Liver (tissue), 9 donors: ENCODE results near the gene LLGL2. TPM values are rescaled to one million over a fixed set of nuclear protein-coding genes. Genes with fewer than 3 reads are reported as not detected.

Experiments used
- DNase-seq: peaks from one replicate; pipeline ENCODE4 v3.0.0-alpha.2; 2017; ENCODE audit warnings: low spot score
- H3K27ac ChIP-seq, 2 donors: one replicate each; pipeline ENCODE4 v1.7.0; 2013; ENCODE audit warnings: inconsistent platforms in 2 of 2, low read length in 2 of 2, control low read depth in 1 of 2, low read depth in 1 of 2, mild to moderate bottlenecking in 1 of 2
- H3K27me3 ChIP-seq, 4 donors: one replicate each; pipeline versions ENCODE4 v1.6.1 to v1.7.0; 2013; ENCODE audit warnings: low read length in 3 of 4, inconsistent platforms in 1 of 4, mild to moderate bottlenecking in 1 of 4, moderate library complexity in 1 of 4; ENCODE audit not compliant: control insufficient read depth in 4 of 4, insufficient read depth in 4 of 4
- H3K36me3 ChIP-seq, 4 donors: one replicate each; pipeline versions ENCODE4 v1.6.1 to v1.7.0; 2013; ENCODE audit warnings: low read length in 3 of 4, mild to moderate bottlenecking in 3 of 4, low read depth in 1 of 4, moderate library complexity in 1 of 4; ENCODE audit not compliant: control insufficient read depth in 4 of 4, insufficient read depth in 3 of 4
- H3K4me1 ChIP-seq, 4 donors: one replicate each; pipeline versions ENCODE4 v1.6.1 to v1.7.0; 2013; ENCODE audit warnings: low read length in 3 of 4, mild to moderate bottlenecking in 3 of 4, moderate library complexity in 1 of 4; ENCODE audit not compliant: control insufficient read depth in 4 of 4, insufficient read depth in 4 of 4
- H3K4me3 ChIP-seq, 3 donors: one replicate each; pipeline versions ENCODE4 v1.6.1 to v1.7.0; 2013; ENCODE audit warnings: low read length in 3 of 3, control low read depth in 1 of 3, low read depth in 1 of 3, mild to moderate bottlenecking in 1 of 3
- H3K9ac ChIP-seq, 2 donors: one replicate each; pipeline ENCODE4 v1.7.0; 2013; ENCODE audit warnings: low read length in 2 of 2, mild to moderate bottlenecking in 2 of 2, moderate library complexity in 2 of 2, control low read depth in 1 of 2, low read depth in 1 of 2
- H3K9me3 ChIP-seq, 4 donors: one replicate each; pipeline versions ENCODE4 v1.6.1 to v1.7.0; 2013; ENCODE audit warnings: low read length in 3 of 4; ENCODE audit not compliant: control insufficient read depth in 4 of 4
- EGR1 ChIP-seq, 2 donors: IDR thresholded peaks; 2 replicates each; pipeline ENCODE4 v1.6.1; 2016 to 2018; ENCODE audit warnings: antibody characterized with exemption in 2 of 2, low read depth in 2 of 2
- FOXA1 ChIP-seq: IDR thresholded peaks from 2 replicates; pipeline ENCODE4 v1.6.1; 2016; ENCODE audit warnings: antibody characterized with exemption
- FOXA2 ChIP-seq: IDR thresholded peaks from 2 replicates; pipeline ENCODE4 v1.6.1; 2016; ENCODE audit warnings: antibody characterized with exemption
- GABPA ChIP-seq, 2 donors: IDR thresholded peaks in 1 of 2; conservative IDR thresholded peaks in 1 of 2; 2 replicates each; pipeline ENCODE4 v1.6.1; 2016; ENCODE audit warnings: antibody characterized with exemption in 2 of 2, mild to moderate bottlenecking in 1 of 2, moderate library complexity in 1 of 2
- HNF4A ChIP-seq, 2 donors: conservative IDR thresholded peaks; 2 replicates each; pipeline ENCODE4 v1.6.1; 2016; ENCODE audit warnings: antibody characterized with exemption in 2 of 2, mild to moderate bottlenecking in 2 of 2
- NR2F2 ChIP-seq: IDR thresholded peaks from 2 replicates; pipeline ENCODE4 v1.6.1; 2016; ENCODE audit warnings: antibody characterized with exemption
- RAD21 ChIP-seq, 2 donors: IDR thresholded peaks; 2 replicates each; pipeline ENCODE4 v1.6.1; 2016; ENCODE audit warnings: antibody characterized with exemption in 2 of 2, mild to moderate bottlenecking in 2 of 2
- RXRA ChIP-seq, 2 donors: IDR thresholded peaks; 2 replicates each; pipeline ENCODE4 v1.6.1; 2017 to 2018; ENCODE audit warnings: antibody characterized with exemption in 2 of 2, mild to moderate bottlenecking in 1 of 2
- SP1 ChIP-seq: IDR thresholded peaks from 2 replicates; pipeline ENCODE4 v1.6.1; 2018; ENCODE audit warnings: antibody characterized with exemption, mild to moderate bottlenecking
- TAF1 ChIP-seq: conservative IDR thresholded peaks from 2 replicates; pipeline ENCODE4 v1.6.1; 2016; ENCODE audit warnings: antibody characterized with exemption, mild to moderate bottlenecking
- YY1 ChIP-seq: IDR thresholded peaks from 2 replicates; pipeline ENCODE4 v1.6.1; 2016; ENCODE audit warnings: antibody characterized with exemption, mild to moderate bottlenecking
- WGBS: extraction: QIAGEN DNeasy Blood & Tissue Kit; methylation state at CpG from one replicate; pipeline ENCODE4 v1.1.7; 2013; 5-methylcytosine and 5-hydroxymethylcytosine counted together
- polyA plus RNA-seq, 2 donors: library from polyadenylated mRNA; stranded (reverse) in 1 of 2; unstranded in 1 of 2; fragments of 200-250 nt in 1 of 2; fragments of >200 nt in 1 of 2; fragmentation: Nextera tagmentation in 1 of 2; extraction: Ambion mirVana in 1 of 2; gene quantifications; one replicate each; pipeline versions ENCODE4 v1.2.1 to v1.2.3, GENCODE V29; 2013 to 2015
- total RNA-seq, 2 donors: library from RNA; depleted of rRNA; stranded (reverse); fragments of >200 nt; gene quantifications; one replicate each; pipeline ENCODE4 v1.2.3, GENCODE V29; 2014
- TF ChIP-seq, protein P1 (sequence below): IDR thresholded peaks from 2 replicates; pipeline ENCODE4 v1.6.1; 2016; ENCODE audit warnings: antibody characterized with exemption
- TF ChIP-seq, protein P2 (sequence below): IDR thresholded peaks from 2 replicates; pipeline ENCODE4 v1.6.1; 2016; ENCODE audit warnings: antibody characterized with exemption, mild to moderate bottlenecking
- TF ChIP-seq, protein P3 (sequence below): IDR thresholded peaks from 2 replicates; pipeline ENCODE4 v1.6.1; 2016; ENCODE audit warnings: antibody characterized with exemption
- donor health status: healthy.
- donor health status: healthy.
- donor health status: healthy.
- donor health status: healthy.
- donor health status: healthy.

LLGL2 gene
- total and polyA plus RNA-seq, 4 donors, result 23.2 to 69.6 (median 38.5) TPM

DNA sequence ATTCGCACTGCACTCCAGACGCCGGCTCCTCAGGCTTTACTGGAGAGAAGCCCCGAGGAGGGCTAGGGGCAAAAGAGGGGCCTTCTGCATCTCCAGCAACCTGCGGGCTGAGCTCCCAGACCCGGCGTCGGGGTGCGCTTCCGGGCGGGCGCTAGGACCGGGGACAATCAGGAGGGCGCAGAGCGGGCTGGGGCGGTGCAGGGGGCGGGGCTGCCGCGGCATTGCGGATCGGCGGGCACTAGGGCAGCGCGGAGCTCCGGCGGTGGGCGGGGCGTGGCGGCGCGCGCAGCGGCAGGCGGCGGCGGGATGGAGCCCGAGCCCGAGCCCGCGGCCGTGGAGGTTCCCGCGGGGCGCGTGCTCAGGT lies 9.3 kb upstream of the LLGL2 start, which contains the start of gene TSEN54:
Gene TSEN54, plus strand, starts transcription at position 274 of the 364 bp plus-strand sequence. Its CDS starts 33 bp downstream, at position 307.
- peak; percentile 96 for DNase-seq
- 1% methylated on average over 45 of the region's 45 CpGs for WGBS
- TF ChIP-seq, protein P1, sequence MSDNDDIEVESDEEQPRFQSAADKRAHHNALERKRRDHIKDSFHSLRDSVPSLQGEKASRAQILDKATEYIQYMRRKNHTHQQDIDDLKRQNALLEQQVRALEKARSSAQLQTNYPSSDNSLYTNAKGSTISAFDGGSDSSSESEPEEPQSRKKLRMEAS, result peak; percentile 40
- TF ChIP-seq SP1 (peak; percentile 14), FOXA1 (no peak)
- Histone ChIP-seq H3K27ac (peak within 1 kb of the TSS; percentile 63 to 88), H3K9ac (peak within 1 kb of the TSS in 1 of 2 donors; percentile 61), H3K4me3 (peak within 1 kb of the TSS; percentile 81 to 89 (median 84)), H3K27me3 (no peaks in the 10 kb centered on the region), H3K9me3 (no peaks in the 10 kb centered on the region), H3K4me1 (peaks cover 7 to 56% (median 46%) of the 10 kb centered on the region in 4 donors), H3K36me3 (no peaks in the 10 kb centered on the region)

DNA sequence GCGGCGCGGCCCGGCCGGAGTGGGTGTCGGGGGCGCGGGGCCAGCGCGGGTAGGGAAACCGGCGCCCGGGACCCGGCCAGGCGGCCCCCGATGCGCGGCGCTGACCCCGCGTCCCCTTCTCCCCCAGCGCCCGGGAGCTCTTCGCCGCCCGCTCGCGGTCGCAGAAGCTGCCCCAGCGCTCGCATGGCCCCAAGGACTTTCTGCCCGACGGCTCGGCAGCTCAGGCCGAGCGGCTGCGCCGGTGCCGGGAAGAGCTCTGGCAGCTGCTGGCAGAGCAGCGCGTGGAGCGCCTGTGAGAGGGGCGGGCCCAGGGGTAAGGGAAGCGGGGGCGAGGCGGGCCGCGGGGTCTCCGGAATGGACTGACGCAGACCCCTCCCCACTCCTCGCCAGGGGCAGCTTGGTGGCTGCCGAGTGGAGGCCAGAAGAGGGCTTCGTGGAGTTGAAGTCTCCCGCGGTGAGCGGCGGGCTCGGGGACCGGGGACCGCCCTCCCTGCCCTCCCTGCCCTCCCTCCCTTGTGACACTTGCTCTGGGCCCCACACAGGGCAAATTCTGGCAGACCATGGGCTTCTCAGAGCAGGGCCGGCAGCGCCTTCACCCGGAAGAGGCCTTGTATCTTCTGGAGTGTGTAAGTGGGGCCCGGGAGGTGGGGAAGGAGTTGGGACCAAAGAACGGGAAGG lies 8.7 kb upstream of the LLGL2 start:
- no peaks in the 10 kb centered on the region for H3K36me3 ChIP-seq
- under 1% methylated on average over 65 of the region's 65 CpGs for WGBS
- no peaks in the 10 kb centered on the region for H3K27me3 ChIP-seq
- peak overlapping the region in 1 of 2 donors; percentile 55 for H3K27ac ChIP-seq
- no peak overlapping the region for H3K9ac ChIP-seq
- H3K4me1 ChIP-seq, result peaks cover 7 to 51% (median 41%) of the 10 kb centered on the region in 4 donors
- H3K9me3 ChIP-seq, result no peaks in the 10 kb centered on the region
- H3K4me3 ChIP-seq, result peak overlapping the region; percentile 62 to 84 (median 76)
- no peak for DNase-seq
- TF ChIP-seq, protein P2, sequence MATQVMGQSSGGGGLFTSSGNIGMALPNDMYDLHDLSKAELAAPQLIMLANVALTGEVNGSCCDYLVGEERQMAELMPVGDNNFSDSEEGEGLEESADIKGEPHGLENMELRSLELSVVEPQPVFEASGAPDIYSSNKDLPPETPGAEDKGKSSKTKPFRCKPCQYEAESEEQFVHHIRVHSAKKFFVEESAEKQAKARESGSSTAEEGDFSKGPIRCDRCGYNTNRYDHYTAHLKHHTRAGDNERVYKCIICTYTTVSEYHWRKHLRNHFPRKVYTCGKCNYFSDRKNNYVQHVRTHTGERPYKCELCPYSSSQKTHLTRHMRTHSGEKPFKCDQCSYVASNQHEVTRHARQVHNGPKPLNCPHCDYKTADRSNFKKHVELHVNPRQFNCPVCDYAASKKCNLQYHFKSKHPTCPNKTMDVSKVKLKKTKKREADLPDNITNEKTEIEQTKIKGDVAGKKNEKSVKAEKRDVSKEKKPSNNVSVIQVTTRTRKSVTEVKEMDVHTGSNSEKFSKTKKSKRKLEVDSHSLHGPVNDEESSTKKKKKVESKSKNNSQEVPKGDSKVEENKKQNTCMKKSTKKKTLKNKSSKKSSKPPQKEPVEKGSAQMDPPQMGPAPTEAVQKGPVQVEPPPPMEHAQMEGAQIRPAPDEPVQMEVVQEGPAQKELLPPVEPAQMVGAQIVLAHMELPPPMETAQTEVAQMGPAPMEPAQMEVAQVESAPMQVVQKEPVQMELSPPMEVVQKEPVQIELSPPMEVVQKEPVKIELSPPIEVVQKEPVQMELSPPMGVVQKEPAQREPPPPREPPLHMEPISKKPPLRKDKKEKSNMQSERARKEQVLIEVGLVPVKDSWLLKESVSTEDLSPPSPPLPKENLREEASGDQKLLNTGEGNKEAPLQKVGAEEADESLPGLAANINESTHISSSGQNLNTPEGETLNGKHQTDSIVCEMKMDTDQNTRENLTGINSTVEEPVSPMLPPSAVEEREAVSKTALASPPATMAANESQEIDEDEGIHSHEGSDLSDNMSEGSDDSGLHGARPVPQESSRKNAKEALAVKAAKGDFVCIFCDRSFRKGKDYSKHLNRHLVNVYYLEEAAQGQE, result no peak
- no peak for TF ChIP-seq GABPA (IDR thresholded peaks at IDR 0.05 in 1 of 2, conservative IDR thresholded peaks at IDR 0.05 in 1 of 2)
- TF ChIP-seq, protein P1, result no peak
- TF ChIP-seq SP1, result no peak
- TF ChIP-seq HNF4A (conservative IDR thresholded peaks at IDR 0.05), result no peak
- TF ChIP-seq EGR1 (IDR thresholded peaks at IDR 0.05; ENCODE audit: low read depth in 2 of 2), result no peak
- no peak for TF ChIP-seq FOXA2
- no peak for TF ChIP-seq RAD21 (IDR thresholded peaks at IDR 0.05)
- TF ChIP-seq YY1, result no peak
- no peak for TF ChIP-seq FOXA1
- TF ChIP-seq TAF1, result no peak
- TF ChIP-seq, protein P3, sequence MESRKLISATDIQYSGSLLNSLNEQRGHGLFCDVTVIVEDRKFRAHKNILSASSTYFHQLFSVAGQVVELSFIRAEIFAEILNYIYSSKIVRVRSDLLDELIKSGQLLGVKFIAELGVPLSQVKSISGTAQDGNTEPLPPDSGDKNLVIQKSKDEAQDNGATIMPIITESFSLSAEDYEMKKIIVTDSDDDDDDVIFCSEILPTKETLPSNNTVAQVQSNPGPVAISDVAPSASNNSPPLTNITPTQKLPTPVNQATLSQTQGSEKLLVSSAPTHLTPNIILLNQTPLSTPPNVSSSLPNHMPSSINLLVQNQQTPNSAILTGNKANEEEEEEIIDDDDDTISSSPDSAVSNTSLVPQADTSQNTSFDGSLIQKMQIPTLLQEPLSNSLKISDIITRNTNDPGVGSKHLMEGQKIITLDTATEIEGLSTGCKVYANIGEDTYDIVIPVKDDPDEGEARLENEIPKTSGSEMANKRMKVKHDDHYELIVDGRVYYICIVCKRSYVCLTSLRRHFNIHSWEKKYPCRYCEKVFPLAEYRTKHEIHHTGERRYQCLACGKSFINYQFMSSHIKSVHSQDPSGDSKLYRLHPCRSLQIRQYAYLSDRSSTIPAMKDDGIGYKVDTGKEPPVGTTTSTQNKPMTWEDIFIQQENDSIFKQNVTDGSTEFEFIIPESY, result no peak
- no peak for TF ChIP-seq NR2F2
- TF ChIP-seq RXRA (IDR thresholded peaks at IDR 0.05), result no peak
